H9 (cell line): ENCODE data around the gene FAM210A. TPM values are rescaled to one million over a fixed set of nuclear protein-coding genes. Genes with fewer than 3 reads are reported as not detected.

Experiments
- DNase-seq: peaks from one replicate; pipeline ENCODE4 v3.0.0-alpha.2; 2017
- H2AFZ ChIP-seq: one replicate; pipeline ENCODE4 v1.6.1; 2013; ENCODE audit warnings: mild to moderate bottlenecking, low read length, control low read depth, moderate library complexity
- H2AK5ac ChIP-seq: 2 replicates; pipeline ENCODE4 v1.6.1; 2013; ENCODE audit warnings: low read length, control low read depth, mixed read lengths; ENCODE audit not compliant: insufficient read length
- H2BK120ac ChIP-seq: one replicate; pipeline ENCODE4 v1.6.1; 2013; ENCODE audit warnings: low read depth, mild to moderate bottlenecking, low read length, control low read depth, inconsistent platforms; ENCODE audit not compliant: poor library complexity, severe bottlenecking
- H2BK12ac ChIP-seq: 2 replicates; pipeline ENCODE4 v1.6.1; 2013; ENCODE audit warnings: low read length, control low read depth, mixed read lengths, low read depth; ENCODE audit not compliant: insufficient read length
- H2BK15ac ChIP-seq: 2 replicates; pipeline ENCODE4 v1.6.1; 2013; ENCODE audit warnings: low read depth, low read length, control low read depth
- H2BK20ac ChIP-seq: one replicate; pipeline ENCODE4 v1.6.1; 2013; ENCODE audit warnings: low read depth, mild to moderate bottlenecking, low read length, control low read depth, inconsistent platforms; ENCODE audit not compliant: poor library complexity, severe bottlenecking
- H2BK5ac ChIP-seq: 2 replicates; pipeline ENCODE4 v1.6.1; 2013; ENCODE audit warnings: low read length, control low read depth, mixed read lengths; ENCODE audit not compliant: insufficient read length
- H3K14ac ChIP-seq: 2 replicates; pipeline ENCODE4 v1.6.1; 2013; ENCODE audit warnings: low read length, control low read depth; ENCODE audit not compliant: insufficient read depth
- H3K18ac ChIP-seq: 2 replicates; pipeline ENCODE4 v1.6.1; 2013; ENCODE audit warnings: low read depth, mild to moderate bottlenecking, mixed read lengths, low read length, control low read depth; ENCODE audit not compliant: insufficient read length
- H3K23ac ChIP-seq: 2 replicates; pipeline ENCODE4 v1.6.1; 2013; ENCODE audit warnings: low read length, control low read depth, mixed read lengths, low read depth; ENCODE audit not compliant: insufficient read length
- H3K23me2 ChIP-seq: 2 replicates; pipeline ENCODE4 v1.6.1; 2013; ENCODE audit warnings: low read depth, mild to moderate bottlenecking, mixed read lengths, low read length, control low read depth; ENCODE audit not compliant: insufficient read length, poor library complexity, severe bottlenecking
- H3K27ac ChIP-seq: 2 replicates; pipeline ENCODE4 v1.5.1; 2013; ENCODE audit warnings: low read length, control low read depth, mixed read lengths, low read depth; ENCODE audit not compliant: insufficient read length
- H3K27me3 ChIP-seq: 2 replicates; pipeline ENCODE4 v1.6.1; 2013; ENCODE audit warnings: low read length, control low read depth, inconsistent platforms; ENCODE audit not compliant: insufficient read depth
- H3K4ac ChIP-seq: 2 replicates; pipeline ENCODE4 v1.6.1; 2013; ENCODE audit warnings: low read depth, mild to moderate bottlenecking, control low read depth, inconsistent platforms, low read length, moderate library complexity
- H3K4me1 ChIP-seq: 2 replicates; pipeline ENCODE4 v1.6.1; 2013; ENCODE audit warnings: low read length, control low read depth, inconsistent platforms; ENCODE audit not compliant: insufficient read depth
- H3K4me2 ChIP-seq: 2 replicates; pipeline ENCODE4 v1.6.1; 2013; ENCODE audit warnings: low read length, control low read depth, mixed read lengths; ENCODE audit not compliant: insufficient read length, insufficient read depth
- H3K56ac ChIP-seq: 2 replicates; pipeline ENCODE4 v1.6.1; 2013; ENCODE audit warnings: low read depth, mild to moderate bottlenecking, mixed read lengths, low read length, control low read depth; ENCODE audit not compliant: insufficient read length
- H3K79me1 ChIP-seq: 2 replicates; pipeline ENCODE4 v1.6.1; 2013; ENCODE audit warnings: low read depth, mild to moderate bottlenecking, moderate library complexity, low read length, control low read depth, inconsistent platforms; ENCODE audit not compliant: insufficient read depth, poor library complexity, severe bottlenecking
- H3K79me2 ChIP-seq: 2 replicates; pipeline ENCODE4 v1.6.1; 2013; ENCODE audit warnings: low read length, control low read depth, inconsistent platforms; ENCODE audit not compliant: insufficient read depth
- H3K9ac ChIP-seq: 2 replicates; pipeline ENCODE4 v1.6.1; 2013; ENCODE audit warnings: low read length, control low read depth, mixed read lengths; ENCODE audit not compliant: insufficient read length; ENCODE audit errors: extremely low read depth
- H3K9me3 ChIP-seq: one replicate; pipeline ENCODE4 v1.6.1; 2013; ENCODE audit warnings: low read depth, low read length, inconsistent platforms; ENCODE audit not compliant: control insufficient read depth
- H3T11ph ChIP-seq: one replicate; pipeline ENCODE4 v1.6.1; 2013; ENCODE audit warnings: mild to moderate bottlenecking, low read length, control low read depth, inconsistent platforms
- H4K20me1 ChIP-seq: one replicate; pipeline ENCODE4 v1.6.1; 2013; ENCODE audit not compliant: control insufficient read depth, insufficient read length, insufficient read depth
- H4K5ac ChIP-seq: 2 replicates; pipeline ENCODE4 v1.6.1; 2013; ENCODE audit warnings: low read depth, mild to moderate bottlenecking, mixed read lengths, low read length, control low read depth; ENCODE audit not compliant: insufficient read length
- H4K8ac ChIP-seq: replicated peaks from 2 replicates; pipeline ENCODE4 v1.6.1; 2013; ENCODE audit warnings: low read length, control low read depth, mixed read lengths, low read depth; ENCODE audit not compliant: insufficient read length
- H4K91ac ChIP-seq: 2 replicates; pipeline ENCODE4 v1.6.1; 2013; ENCODE audit warnings: low read depth, mild to moderate bottlenecking, moderate library complexity, mixed read lengths, low read length, control low read depth; ENCODE audit not compliant: insufficient read length
- H3K27ac Mint-ChIP-seq, 3 experiments: 2 replicates in 2 of 3; 3 replicates in 1 of 3; pipeline ENCODE4 v1.8.0; 2020 to 2021; ENCODE audit warnings: mixed read lengths in 3 of 3, mild to moderate bottlenecking in 1 of 3, moderate library complexity in 1 of 3
- H3K27me3 Mint-ChIP-seq: 2 replicates; pipeline ENCODE4 v1.8.0; 2021; ENCODE audit warnings: low read depth, mild to moderate bottlenecking, moderate library complexity, mixed read lengths
- H3K36me3 Mint-ChIP-seq, 3 experiments: 2 replicates in 2 of 3; 3 replicates in 1 of 3; pipeline ENCODE4 v1.8.0; 2020 to 2021; ENCODE audit warnings: low read depth in 3 of 3, mixed read lengths in 3 of 3; ENCODE audit not compliant: insufficient read depth in 1 of 3
- H3K4me1 Mint-ChIP-seq, 2 experiments: 2 replicates each; pipeline ENCODE4 v1.8.0; 2020; ENCODE audit warnings: mixed read lengths in 2 of 2
- H3K4me3 Mint-ChIP-seq, 2 experiments: 2 replicates in 1 of 2; 3 replicates in 1 of 2; pipeline ENCODE4 v1.8.0; 2020 to 2021; ENCODE audit warnings: mild to moderate bottlenecking in 2 of 2, mixed read lengths in 2 of 2, moderate library complexity in 1 of 2
- H3K9me3 Mint-ChIP-seq, 2 experiments: 2 replicates in 1 of 2; 3 replicates in 1 of 2; pipeline ENCODE4 v1.8.0; 2020; ENCODE audit warnings: mild to moderate bottlenecking in 2 of 2, mixed read lengths in 2 of 2, moderate library complexity in 1 of 2
- CTCF ChIP-seq: fragments of 200-600 bp; sonication (generic); conservative IDR thresholded peaks from 3 replicates; pipeline ENCODE4 v1.8.0; 2021; ENCODE audit warnings: antibody characterized with exemption, mild to moderate bottlenecking
- WGBS: extraction: QIAGEN DNeasy Blood & Tissue Kit; methylation state at CpG from one replicate; pipeline ENCODE4 v1.1.7; 2013; ENCODE audit warnings: missing lambda C conversion rate, low lambda C conversion rate, mixed read lengths; ENCODE audit not compliant: insufficient read length; ENCODE audit errors: extremely low coverage; 5-methylcytosine and 5-hydroxymethylcytosine counted together
- total RNA-seq: library from RNA; stranded (reverse); gene quantifications from 2 replicates; pipeline ENCODE4 v1.2.1, GENCODE V29; 2021

Gene FAM210A
- total RNA-seq, 1 experiment from 2014 or later = 22.5 TPM

GRCh38 chr18:13657974-13658373 lies 68.4 kb downstream of the FAM210A start:
- Histone ChIP-seq H3K27me3 (no peaks in the 10 kb centered on the region), H2BK120ac (no peak overlapping the region), H4K20me1 (no peaks in the 10 kb centered on the region), H3K79me2 (no peaks in the 10 kb centered on the region), H3K9me3 (no peaks in the 10 kb centered on the region), H3K23me2 (no peaks in the 10 kb centered on the region), H3K9ac (no peak overlapping the region), H4K5ac (no peak overlapping the region), H2AFZ (no peak overlapping the region), H3T11ph (no peak overlapping the region), H3K79me1 (no peaks in the 10 kb centered on the region), H2AK5ac (no peak overlapping the region), H3K56ac (no peak overlapping the region), H2BK20ac (no peak overlapping the region), H4K91ac (no peak overlapping the region), H3K18ac (peak overlapping the region; percentile 25), H3K4me2 (no peak overlapping the region), H3K4ac (no peak overlapping the region), H3K4me1 (no peaks in the 10 kb centered on the region), H2BK12ac (no peak overlapping the region), H2BK5ac (no peak overlapping the region), H3K27ac (no peak overlapping the region), H2BK15ac (no peak overlapping the region), H3K14ac (no peak overlapping the region), H4K8ac (peak overlapping the region; percentile 45), H3K23ac (no peak overlapping the region)
- no peaks in the 10 kb centered on the region for H3K9me3 Mint-ChIP-seq
- no peaks in the 10 kb centered on the region for H3K36me3 Mint-ChIP-seq
- H3K27me3 Mint-ChIP-seq = no peaks in the 10 kb centered on the region; the same call in 1 of the 2 replicates
- H3K4me3 Mint-ChIP-seq = no peak overlapping the region
- WGBS = no CpG with 5 or more reads among the region's 7 CpGs
- DNase-seq = no peak
- TF ChIP-seq CTCF = no peak
- H3K4me1 Mint-ChIP-seq = peaks cover 15 to 19% of the 10 kb centered on the region in 2 experiments
- peak overlapping the region; percentile 4 to 79 (median 46); a peak in 5 of 7 replicates for H3K27ac Mint-ChIP-seq
